WTC11 (cell line): Measurements from ENCODE around the gene SLC10A3. TPM values are rescaled to one million over a fixed set of nuclear protein-coding genes. Genes with fewer than 3 reads are reported as not detected.

Source experiments
- ATAC-seq: fragments of 200-7000 bp; cut with Tn5 transposase; 2 replicates; pipeline ENCODE4 v1.10.0; 2021; ENCODE audit warnings: mild to moderate bottlenecking, moderate library complexity
- CTCF ChIA-PET: fragments of 300-600 bp; sonication (Branson Sonifier 250); formaldehyde crosslinking; loops from one replicate; lab custom pipeline; 2021; ENCODE audit warnings: antibody characterized with exemption; lab: Charles Lee
- POLR2A ChIA-PET: fragments of 350-600 bp; sonication (Branson Sonifier 250); formaldehyde crosslinking; loops from one replicate; lab custom pipeline; 2021; ENCODE audit warnings: antibody characterized with exemption; lab: Charles Lee
- DNase-seq: peaks from one replicate; pipeline ENCODE4 v3.0.0; 2021; ENCODE audit warnings: low spot score
- H3K27ac Mint-ChIP-seq: 2 replicates; pipeline ENCODE4 v1.8.0; 2021; ENCODE audit warnings: mixed read lengths
- H3K27me3 Mint-ChIP-seq: 2 replicates; pipeline ENCODE4 v1.8.0; 2021; ENCODE audit warnings: low read depth, mild to moderate bottlenecking, moderate library complexity, mixed read lengths
- H3K36me3 Mint-ChIP-seq: 2 replicates; pipeline ENCODE4 v1.8.0; 2021; ENCODE audit warnings: mixed read lengths
- H3K4me1 Mint-ChIP-seq: 2 replicates; pipeline ENCODE4 v1.8.0; 2022; ENCODE audit warnings: mixed read lengths
- H3K4me3 Mint-ChIP-seq: 2 replicates; pipeline ENCODE4 v1.8.0; 2021; ENCODE audit warnings: mild to moderate bottlenecking, moderate library complexity, mixed read lengths
- H3K9me3 Mint-ChIP-seq: 2 replicates; pipeline ENCODE4 v1.8.0; 2021; ENCODE audit warnings: mixed read lengths
- ATF1 ChIP-seq: sonication (generic); formaldehyde crosslinking; IDR thresholded peaks from 2 replicates; pipeline ENCODE4 v1.8.1; 2023; ENCODE audit warnings: mild to moderate bottlenecking, moderate library complexity, missing genetic modification reagents
- CBFB ChIP-seq: sonication (generic); formaldehyde crosslinking; IDR thresholded peaks from 2 replicates; pipeline ENCODE4 v1.8.1; 2022; ENCODE audit warnings: mild to moderate bottlenecking, low read depth, missing genetic modification reagents
- CREB1 ChIP-seq: sonication (generic); formaldehyde crosslinking; IDR thresholded peaks from 2 replicates; pipeline ENCODE4 v1.8.0; 2023; ENCODE audit warnings: mild to moderate bottlenecking, missing genetic modification reagents
- CTCF ChIP-seq: fragments of 200-600 bp; IDR thresholded peaks from 2 replicates; pipeline ENCODE4 v1.8.0; 2022; ENCODE audit warnings: antibody characterized with exemption
- GABPB1 ChIP-seq: sonication (generic); formaldehyde crosslinking; IDR thresholded peaks from 2 replicates; pipeline ENCODE4 v1.8.1; 2023; ENCODE audit warnings: mild to moderate bottlenecking, missing genetic modification reagents
- HMGA2 ChIP-seq: fragments of 250-450 bp; sonication (Bioruptor Pico); IDR thresholded peaks from 2 replicates; pipeline ENCODE4 v1.4.0; 2021; ENCODE audit warnings: mild to moderate bottlenecking, moderate library complexity
- IRF2 ChIP-seq: sonication (generic); formaldehyde crosslinking; IDR thresholded peaks from 2 replicates; pipeline ENCODE4 v1.8.0; 2022; ENCODE audit warnings: low read depth, missing genetic modification reagents, borderline replicate concordance
- JAZF1 ChIP-seq: fragments of 250-450 bp; sonication (Bioruptor Pico); IDR thresholded peaks from 2 replicates; pipeline ENCODE4 v1.9.0; 2021; ENCODE audit warnings: moderate library complexity, mild to moderate bottlenecking, inconsistent platforms
- MXD4 ChIP-seq: fragments of 250-450 bp; sonication (Bioruptor Pico); IDR thresholded peaks from 2 replicates; pipeline ENCODE4 v1.8.0; 2021; ENCODE audit warnings: mild to moderate bottlenecking, moderate library complexity, borderline replicate concordance
- NFE2L1 ChIP-seq: sonication (generic); formaldehyde crosslinking; IDR thresholded peaks from 2 replicates; pipeline ENCODE4 v1.8.1; 2023; ENCODE audit warnings: missing genetic modification reagents
- NFYB ChIP-seq: sonication (generic); formaldehyde crosslinking; conservative IDR thresholded peaks from 2 replicates; pipeline ENCODE4 v1.8.0; 2022; ENCODE audit warnings: low read depth, missing genetic modification reagents
- NR1H2 ChIP-seq: sonication (generic); formaldehyde crosslinking; IDR thresholded peaks from 2 replicates; pipeline ENCODE4 v1.9.0; 2021; ENCODE audit warnings: mild to moderate bottlenecking, moderate library complexity, missing genetic modification reagents
- RORB ChIP-seq: fragments of 250-450 bp; sonication (Bioruptor Pico); IDR thresholded peaks from 2 replicates; pipeline ENCODE4 v1.9.0; 2021; ENCODE audit warnings: mild to moderate bottlenecking
- TCF7 ChIP-seq: sonication (generic); formaldehyde crosslinking; IDR thresholded peaks from 2 replicates; pipeline ENCODE4 v1.8.0; 2022; ENCODE audit warnings: mild to moderate bottlenecking, low read depth, missing genetic modification reagents, moderate library complexity
- ZNF138 ChIP-seq: sonication (generic); formaldehyde crosslinking; conservative IDR thresholded peaks from 2 replicates; pipeline ENCODE4 v1.8.1; 2022; ENCODE audit warnings: mild to moderate bottlenecking, moderate library complexity, missing genetic modification reagents
- ZNF317 ChIP-seq: sonication (generic); formaldehyde crosslinking; IDR thresholded peaks from 2 replicates; pipeline ENCODE4 v1.8.1; 2023; ENCODE audit warnings: low read depth, mild to moderate bottlenecking, moderate library complexity, missing genetic modification reagents, borderline replicate concordance
- ZNF512 ChIP-seq: sonication (generic); formaldehyde crosslinking; IDR thresholded peaks from 2 replicates; pipeline ENCODE4 v1.8.1; 2022; ENCODE audit warnings: missing genetic modification reagents, borderline replicate concordance
- ZNF671 ChIP-seq: fragments of 250-450 bp; sonication (Bioruptor Pico); IDR thresholded peaks from 2 replicates; pipeline ENCODE4 v1.8.0; 2021; ENCODE audit warnings: mild to moderate bottlenecking
- total RNA-seq: library from RNA; stranded (reverse); gene quantifications from 3 replicates; pipeline ENCODE4 v1.2.3, GENCODE V29; 2021
- TF ChIP-seq, protein P1 (sequence below): fragments of 250-450 bp; sonication (Bioruptor Pico); conservative IDR thresholded peaks from 2 replicates; pipeline ENCODE4 v1.9.0; 2021; ENCODE audit warnings: mild to moderate bottlenecking
- TF ChIP-seq, protein P2 (sequence below): sonication (generic); formaldehyde crosslinking; conservative IDR thresholded peaks from 2 replicates; pipeline ENCODE4 v1.8.1; 2022; ENCODE audit warnings: mild to moderate bottlenecking, missing genetic modification reagents
- TF ChIP-seq, protein P3 (sequence below): sonication (generic); formaldehyde crosslinking; IDR thresholded peaks from 2 replicates; pipeline ENCODE4 v1.8.1; 2022; ENCODE audit warnings: mild to moderate bottlenecking, missing genetic modification reagents, moderate library complexity, borderline replicate concordance
- TF ChIP-seq, protein P4 (sequence below): sonication (generic); formaldehyde crosslinking; IDR thresholded peaks from 2 replicates; pipeline ENCODE4 v1.8.0; 2023; ENCODE audit warnings: missing genetic modification reagents

SLC10A3 gene
- total RNA-seq, 1 experiment from 2014 or later, result 9.8 TPM

GRCh38 chrX:154457491-154458115 lies 32.8 kb downstream of the SLC10A3 start (continued):
- no peak for TF ChIP-seq JAZF1
- no peak for TF ChIP-seq CBFB
- TF ChIP-seq NFYB (CRISPR knock-in tag), result no peak

- no peaks in the 10 kb centered on the region for H3K9me3 Mint-ChIP-seq
- peaks cover 6% of the 10 kb centered on the region for H3K36me3 Mint-ChIP-seq
- TF ChIP-seq, protein P1, sequence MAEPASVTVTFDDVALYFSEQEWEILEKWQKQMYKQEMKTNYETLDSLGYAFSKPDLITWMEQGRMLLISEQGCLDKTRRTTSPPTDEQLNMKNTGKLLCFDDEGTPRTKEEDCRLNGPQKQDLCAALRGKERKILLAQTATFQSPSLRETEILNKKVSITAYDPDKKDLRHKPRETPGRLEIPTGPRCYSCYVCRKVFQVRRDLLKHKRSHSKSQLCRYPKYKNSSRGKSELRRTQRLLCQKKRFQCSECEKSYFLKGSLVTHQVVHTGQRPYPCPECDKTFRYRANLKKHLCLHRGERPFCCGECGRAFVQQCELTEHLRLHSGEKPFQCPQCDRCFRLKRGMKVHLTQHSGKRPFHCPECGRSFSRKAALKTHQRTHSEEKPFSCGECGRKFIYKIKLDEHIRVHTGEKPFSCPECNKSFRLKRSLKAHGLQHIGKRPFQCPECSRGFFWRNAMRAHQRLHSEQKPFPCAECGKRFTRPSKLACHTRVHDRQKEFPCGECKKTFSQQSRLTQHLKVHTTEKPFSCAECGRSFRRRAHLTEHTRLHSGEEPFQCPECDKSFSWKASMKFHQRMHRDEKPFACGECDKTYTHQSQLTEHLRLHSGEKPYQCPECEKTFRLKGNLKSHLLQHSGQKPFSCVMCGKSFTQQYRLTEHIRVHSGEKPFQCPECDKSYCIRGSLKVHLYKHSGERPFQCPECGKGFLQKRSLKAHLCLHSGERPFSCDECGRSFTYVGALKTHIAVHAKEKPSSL (CRISPR knock-in tag), result no peak
- TF ChIP-seq, protein P2, sequence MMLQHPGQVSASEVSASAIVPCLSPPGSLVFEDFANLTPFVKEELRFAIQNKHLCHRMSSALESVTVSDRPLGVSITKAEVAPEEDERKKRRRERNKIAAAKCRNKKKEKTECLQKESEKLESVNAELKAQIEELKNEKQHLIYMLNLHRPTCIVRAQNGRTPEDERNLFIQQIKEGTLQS (CRISPR knock-in tag), result no peak
- TF ChIP-seq ZNF512 (CRISPR knock-in tag) (no peak), ZNF671 (CRISPR knock-in tag) (no peak), ZNF138 (CRISPR knock-in tag) (no peak), NFE2L1 (CRISPR knock-in tag) (no peak), IRF2 (CRISPR knock-in tag) (no peak), CREB1 (CRISPR knock-in tag) (no peak), ZNF317 (CRISPR knock-in tag) (no peak), ATF1 (no peak), NR1H2 (CRISPR knock-in tag) (no peak), TCF7 (CRISPR knock-in tag) (no peak), GABPB1 (CRISPR knock-in tag) (no peak), RORB (CRISPR knock-in tag) (no peak), CTCF (no peak), MXD4 (no peak), HMGA2 (CRISPR knock-in tag) (no peak)
- TF ChIP-seq, protein P3, sequence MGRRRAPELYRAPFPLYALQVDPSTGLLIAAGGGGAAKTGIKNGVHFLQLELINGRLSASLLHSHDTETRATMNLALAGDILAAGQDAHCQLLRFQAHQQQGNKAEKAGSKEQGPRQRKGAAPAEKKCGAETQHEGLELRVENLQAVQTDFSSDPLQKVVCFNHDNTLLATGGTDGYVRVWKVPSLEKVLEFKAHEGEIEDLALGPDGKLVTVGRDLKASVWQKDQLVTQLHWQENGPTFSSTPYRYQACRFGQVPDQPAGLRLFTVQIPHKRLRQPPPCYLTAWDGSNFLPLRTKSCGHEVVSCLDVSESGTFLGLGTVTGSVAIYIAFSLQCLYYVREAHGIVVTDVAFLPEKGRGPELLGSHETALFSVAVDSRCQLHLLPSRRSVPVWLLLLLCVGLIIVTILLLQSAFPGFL (CRISPR knock-in tag), result no peak
- TF ChIP-seq, protein P4, sequence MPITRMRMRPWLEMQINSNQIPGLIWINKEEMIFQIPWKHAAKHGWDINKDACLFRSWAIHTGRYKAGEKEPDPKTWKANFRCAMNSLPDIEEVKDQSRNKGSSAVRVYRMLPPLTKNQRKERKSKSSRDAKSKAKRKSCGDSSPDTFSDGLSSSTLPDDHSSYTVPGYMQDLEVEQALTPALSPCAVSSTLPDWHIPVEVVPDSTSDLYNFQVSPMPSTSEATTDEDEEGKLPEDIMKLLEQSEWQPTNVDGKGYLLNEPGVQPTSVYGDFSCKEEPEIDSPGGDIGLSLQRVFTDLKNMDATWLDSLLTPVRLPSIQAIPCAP (CRISPR knock-in tag), result no peak
- H3K4me3 Mint-ChIP-seq, result no peak overlapping the region
- H3K27me3 Mint-ChIP-seq, result peaks cover 15% of the 10 kb centered on the region
- no peak for DNase-seq
- CTCF ChIA-PET, result interaction anchor here (1.0 kb wide), 1 partner anchor 28 kb away, joined by 5 read pairs; no protein-coding TSS in a partner anchor
- no peaks in the 10 kb centered on the region for H3K4me1 Mint-ChIP-seq
- POLR2A ChIA-PET, result no interaction called here
- ATAC-seq, result no peak
- no peak overlapping the region for H3K27ac Mint-ChIP-seq
These were observed 37.6 kb downstream of the SLC10A3 start for GRCh38 chrX:154452823-154453222.
